ENCODE measurements around the gene RUNDC3A. TPM values are rescaled to one million over a fixed set of nuclear protein-coding genes. Genes with fewer than 3 reads are reported as not detected.
A peak's percentile ranks its signal among the peaks of the same experiment; 100 is the strongest.

The RUNDC3A gene
- total RNA-seq, 1 experiment from 2014 or later, result 5.2 TPM

DNA sequence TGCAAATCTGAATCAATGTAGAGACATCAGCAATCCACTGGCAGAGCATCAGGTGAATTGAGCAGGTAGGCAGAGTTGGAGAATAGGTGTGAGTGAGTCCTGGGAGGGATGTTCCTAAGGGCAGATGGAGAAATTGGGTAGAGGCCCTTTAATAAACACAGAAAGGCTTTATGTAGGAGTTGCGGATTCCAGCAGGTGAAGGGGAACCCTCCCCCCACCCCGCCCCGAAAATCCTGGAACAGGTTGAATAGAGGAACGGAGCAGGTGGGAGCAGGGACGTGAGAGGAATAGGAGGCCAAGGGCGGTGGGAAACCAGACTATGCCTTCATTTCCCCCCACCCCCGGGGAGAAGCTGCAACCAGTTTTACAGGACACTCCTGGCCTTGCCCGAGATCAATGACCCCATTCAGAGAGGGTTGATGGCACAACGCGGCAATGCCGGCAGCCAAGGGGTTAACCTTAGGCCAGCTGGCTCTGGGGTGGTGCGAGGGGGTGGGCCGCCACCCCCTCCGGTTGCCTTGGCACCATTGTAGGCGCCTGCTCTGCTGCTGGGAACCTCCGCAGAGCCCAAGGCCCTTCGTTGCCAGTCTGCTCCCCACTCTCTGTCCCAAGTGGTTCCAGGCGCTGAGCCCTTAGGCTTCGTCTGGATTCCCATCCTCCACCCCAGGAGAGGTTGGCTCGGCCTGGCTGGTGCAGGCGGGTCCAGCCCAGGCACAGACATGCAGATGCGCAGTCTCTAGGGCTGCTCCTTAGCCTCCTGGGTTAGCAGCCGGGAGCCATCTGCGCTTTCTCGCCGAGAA, 814 bp upstream of the RUNDC3A start (continued):
- TF ChIP-seq, protein P1, sequence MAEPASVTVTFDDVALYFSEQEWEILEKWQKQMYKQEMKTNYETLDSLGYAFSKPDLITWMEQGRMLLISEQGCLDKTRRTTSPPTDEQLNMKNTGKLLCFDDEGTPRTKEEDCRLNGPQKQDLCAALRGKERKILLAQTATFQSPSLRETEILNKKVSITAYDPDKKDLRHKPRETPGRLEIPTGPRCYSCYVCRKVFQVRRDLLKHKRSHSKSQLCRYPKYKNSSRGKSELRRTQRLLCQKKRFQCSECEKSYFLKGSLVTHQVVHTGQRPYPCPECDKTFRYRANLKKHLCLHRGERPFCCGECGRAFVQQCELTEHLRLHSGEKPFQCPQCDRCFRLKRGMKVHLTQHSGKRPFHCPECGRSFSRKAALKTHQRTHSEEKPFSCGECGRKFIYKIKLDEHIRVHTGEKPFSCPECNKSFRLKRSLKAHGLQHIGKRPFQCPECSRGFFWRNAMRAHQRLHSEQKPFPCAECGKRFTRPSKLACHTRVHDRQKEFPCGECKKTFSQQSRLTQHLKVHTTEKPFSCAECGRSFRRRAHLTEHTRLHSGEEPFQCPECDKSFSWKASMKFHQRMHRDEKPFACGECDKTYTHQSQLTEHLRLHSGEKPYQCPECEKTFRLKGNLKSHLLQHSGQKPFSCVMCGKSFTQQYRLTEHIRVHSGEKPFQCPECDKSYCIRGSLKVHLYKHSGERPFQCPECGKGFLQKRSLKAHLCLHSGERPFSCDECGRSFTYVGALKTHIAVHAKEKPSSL (CRISPR knock-in tag; conservative IDR thresholded peaks at IDR 0.05), result no peak
- TF ChIP-seq GTF2I (CRISPR knock-in tag; conservative IDR thresholded peaks at IDR 0.05) (no peak), SOX15 (CRISPR knock-in tag; IDR thresholded peaks at IDR 0.05) (no peak)
- TF ChIP-seq, protein P2, sequence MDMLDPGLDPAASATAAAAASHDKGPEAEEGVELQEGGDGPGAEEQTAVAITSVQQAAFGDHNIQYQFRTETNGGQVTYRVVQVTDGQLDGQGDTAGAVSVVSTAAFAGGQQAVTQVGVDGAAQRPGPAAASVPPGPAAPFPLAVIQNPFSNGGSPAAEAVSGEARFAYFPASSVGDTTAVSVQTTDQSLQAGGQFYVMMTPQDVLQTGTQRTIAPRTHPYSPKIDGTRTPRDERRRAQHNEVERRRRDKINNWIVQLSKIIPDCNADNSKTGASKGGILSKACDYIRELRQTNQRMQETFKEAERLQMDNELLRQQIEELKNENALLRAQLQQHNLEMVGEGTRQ (CRISPR knock-in tag; IDR thresholded peaks at IDR 0.05), result no peak
- TF ChIP-seq, protein P3, sequence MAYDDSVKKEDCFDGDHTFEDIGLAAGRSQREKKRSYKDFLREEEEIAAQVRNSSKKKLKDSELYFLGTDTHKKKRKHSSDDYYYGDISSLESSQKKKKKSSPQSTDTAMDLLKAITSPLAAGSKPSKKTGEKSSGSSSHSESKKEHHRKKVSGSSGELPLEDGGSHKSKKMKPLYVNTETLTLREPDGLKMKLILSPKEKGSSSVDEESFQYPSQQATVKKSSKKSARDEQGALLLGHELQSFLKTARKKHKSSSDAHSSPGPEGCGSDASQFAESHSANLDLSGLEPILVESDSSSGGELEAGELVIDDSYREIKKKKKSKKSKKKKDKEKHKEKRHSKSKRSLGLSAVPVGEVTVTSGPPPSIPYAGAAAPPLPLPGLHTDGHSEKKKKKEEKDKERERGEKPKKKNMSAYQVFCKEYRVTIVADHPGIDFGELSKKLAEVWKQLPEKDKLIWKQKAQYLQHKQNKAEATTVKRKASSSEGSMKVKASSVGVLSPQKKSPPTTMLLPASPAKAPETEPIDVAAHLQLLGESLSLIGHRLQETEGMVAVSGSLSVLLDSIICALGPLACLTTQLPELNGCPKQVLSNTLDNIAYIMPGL (CRISPR knock-in tag; IDR thresholded peaks at IDR 0.05), result 0 out of 2 replicates have a peak, but pooled peaks have one; percentile 0
- TF ChIP-seq, protein P4, sequence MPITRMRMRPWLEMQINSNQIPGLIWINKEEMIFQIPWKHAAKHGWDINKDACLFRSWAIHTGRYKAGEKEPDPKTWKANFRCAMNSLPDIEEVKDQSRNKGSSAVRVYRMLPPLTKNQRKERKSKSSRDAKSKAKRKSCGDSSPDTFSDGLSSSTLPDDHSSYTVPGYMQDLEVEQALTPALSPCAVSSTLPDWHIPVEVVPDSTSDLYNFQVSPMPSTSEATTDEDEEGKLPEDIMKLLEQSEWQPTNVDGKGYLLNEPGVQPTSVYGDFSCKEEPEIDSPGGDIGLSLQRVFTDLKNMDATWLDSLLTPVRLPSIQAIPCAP (CRISPR knock-in tag; IDR thresholded peaks at IDR 0.05), result 0 out of 2 replicates have a peak, but pooled peaks have one; percentile 6

DNA sequence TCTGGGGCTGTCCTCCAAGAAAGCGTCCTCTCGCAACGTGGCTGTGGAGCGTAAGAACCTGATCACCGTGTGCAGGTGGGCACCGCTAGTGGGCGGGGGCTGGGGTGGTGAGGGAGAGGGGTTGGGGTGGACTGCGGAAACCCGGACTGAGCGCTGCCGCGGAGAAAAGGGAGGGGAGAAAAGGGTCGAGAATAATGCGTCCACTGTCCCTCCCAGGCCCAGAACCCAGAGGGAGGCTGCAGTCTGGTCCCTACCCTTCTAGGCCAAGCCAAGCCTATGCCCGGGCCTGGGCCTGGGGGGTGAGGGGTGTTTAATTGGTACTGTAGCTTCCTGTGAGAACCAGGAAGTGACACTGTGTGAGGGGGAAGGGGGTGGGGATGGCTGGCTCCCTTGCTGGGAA, 464 bp downstream of the RUNDC3A start:
- peaks cover 3% of the 10 kb centered on the region; the same call in 1 of the 2 replicates for H3K36me3 Mint-ChIP-seq
- no peaks in the 10 kb centered on the region for H3K9me3 Mint-ChIP-seq
- DNase-seq (ENCODE audit: low spot score) (no peak), ATAC-seq (no peak)
- peak overlapping the region; percentile 64 for H3K4me3 Mint-ChIP-seq
- no peak overlapping the region for H3K27ac Mint-ChIP-seq
- peaks cover 41% of the 10 kb centered on the region for H3K4me1 Mint-ChIP-seq
- TF ChIP-seq ESRRA (CRISPR knock-in tag; IDR thresholded peaks at IDR 0.05; ENCODE audit: borderline replicate concordance), result no peak
- TF ChIP-seq FOXK1 (CRISPR knock-in tag; IDR thresholded peaks at IDR 0.05), result no peak
- no peak for TF ChIP-seq TEAD1 (CRISPR knock-in tag; IDR thresholded peaks at IDR 0.05)
- no peak for TF ChIP-seq NFE2L1 (CRISPR knock-in tag; IDR thresholded peaks at IDR 0.05)
- TF ChIP-seq ATF1 (CRISPR knock-in tag; IDR thresholded peaks at IDR 0.05), result no peak
- no peak for TF ChIP-seq ETV6 (CRISPR knock-in tag; IDR thresholded peaks at IDR 0.05)
- no peak for TF ChIP-seq RORB (CRISPR knock-in tag; IDR thresholded peaks at IDR 0.05)
- no peak for TF ChIP-seq MXD4 (CRISPR knock-in tag; IDR thresholded peaks at IDR 0.05; ENCODE audit: borderline replicate concordance)
- TF ChIP-seq CREB1 (CRISPR knock-in tag; IDR thresholded peaks at IDR 0.05), result no peak
- no peak for TF ChIP-seq CBFB (CRISPR knock-in tag; IDR thresholded peaks at IDR 0.05; ENCODE audit: low read depth)
- TF ChIP-seq, protein P5, sequence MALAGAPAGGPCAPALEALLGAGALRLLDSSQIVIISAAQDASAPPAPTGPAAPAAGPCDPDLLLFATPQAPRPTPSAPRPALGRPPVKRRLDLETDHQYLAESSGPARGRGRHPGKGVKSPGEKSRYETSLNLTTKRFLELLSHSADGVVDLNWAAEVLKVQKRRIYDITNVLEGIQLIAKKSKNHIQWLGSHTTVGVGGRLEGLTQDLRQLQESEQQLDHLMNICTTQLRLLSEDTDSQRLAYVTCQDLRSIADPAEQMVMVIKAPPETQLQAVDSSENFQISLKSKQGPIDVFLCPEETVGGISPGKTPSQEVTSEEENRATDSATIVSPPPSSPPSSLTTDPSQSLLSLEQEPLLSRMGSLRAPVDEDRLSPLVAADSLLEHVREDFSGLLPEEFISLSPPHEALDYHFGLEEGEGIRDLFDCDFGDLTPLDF (CRISPR knock-in tag; IDR thresholded peaks at IDR 0.05), result no peak
- no peak for TF ChIP-seq ZNF263 (CRISPR knock-in tag; IDR thresholded peaks at IDR 0.05; ENCODE audit: low read depth)
- no peak for TF ChIP-seq GRHL2 (CRISPR knock-in tag; IDR thresholded peaks at IDR 0.05; ENCODE audit: insufficient replicate concordance, severe bottlenecking)
- TF ChIP-seq NR2C2 (CRISPR knock-in tag; IDR thresholded peaks at IDR 0.05), result no peak
- no peak for TF ChIP-seq ZNF317 (CRISPR knock-in tag; IDR thresholded peaks at IDR 0.05; ENCODE audit: borderline replicate concordance, low read depth)
- ChIA-PET CTCF (interaction anchor here (0.6 to 2.5 kb wide), 22 partner anchors 8 to 248 kb away, joined by 3 to 20 read pairs (median 5); partner anchors contain the start of genes FAM171A2, FZD2, GRN and HDAC5), POLR2A (interaction anchor here (0.6 to 1.0 kb wide), 7 partner anchors 8 to 99 kb away, joined by 3 to 6 read pairs (median 3); no protein-coding TSS in a partner anchor)
- peaks cover 14% of the 10 kb centered on the region for H3K27me3 Mint-ChIP-seq (ENCODE audit: low read depth)

Measured in WTC11 (cell line).